CD4-positive, CD25-positive, alpha-beta regulatory T cell (primary cell): ENCODE data around the gene KLHL34. TPM values are rescaled to one million over a fixed set of nuclear protein-coding genes. Genes with fewer than 3 reads are reported as not detected.

Experiments
- ATAC-seq, 2 donors: fragments of 150-1000 bp; cut with Tn5 transposase; one replicate each; pipeline ENCODE4 v1.10.0; 2021; ENCODE audit warnings: low read depth in 2 of 2, moderate number of reproducible peaks in 2 of 2, moderate library complexity in 1 of 2
- DNase-seq, 3 donors: peaks; one replicate each; pipeline versions ENCODE4 v3.0.0 to v3.0.0-alpha.2; 2012 to 2022; ENCODE audit warnings: mixed read lengths in 1 of 3
- H3K27ac ChIP-seq: one replicate; pipeline ENCODE4 v1.7.0; 2013; ENCODE audit warnings: mild to moderate bottlenecking, low read length; ENCODE audit not compliant: insufficient read depth, poor library complexity, severe bottlenecking
- H3K27me3 ChIP-seq: one replicate; pipeline ENCODE4 v1.7.0; 2013; ENCODE audit warnings: low read length; ENCODE audit not compliant: control insufficient read depth, insufficient read depth
- H3K36me3 ChIP-seq: one replicate; pipeline ENCODE4 v1.7.0; 2013; ENCODE audit warnings: mild to moderate bottlenecking, low read length, moderate library complexity; ENCODE audit not compliant: control insufficient read depth, insufficient read depth
- H3K4me1 ChIP-seq: 2 replicates; pipeline ENCODE4 v1.7.0; 2013; ENCODE audit warnings: mild to moderate bottlenecking, low read length; ENCODE audit not compliant: insufficient read depth, control insufficient read depth, poor library complexity, severe bottlenecking
- H3K4me3 ChIP-seq: one replicate; pipeline ENCODE4 v1.7.0; 2013; ENCODE audit warnings: low read depth, mild to moderate bottlenecking, low read length, moderate library complexity
- H3K9me3 ChIP-seq, 2 experiments: 1 replicate in 1 of 2; 2 replicates in 1 of 2; pipeline ENCODE4 v1.7.0; 2013; ENCODE audit warnings: low read length in 2 of 2, mild to moderate bottlenecking in 1 of 2, moderate library complexity in 1 of 2; ENCODE audit not compliant: control insufficient read depth in 2 of 2
- H3K27ac Mint-ChIP-seq, 3 donors: one replicate each; pipeline ENCODE4 v1.8.0; 2020 to 2022; ENCODE audit warnings: mild to moderate bottlenecking in 3 of 3, mixed read lengths in 3 of 3, moderate library complexity in 2 of 3
- H3K27me3 Mint-ChIP-seq: one replicate; pipeline ENCODE4 v1.8.0; 2022; ENCODE audit warnings: mild to moderate bottlenecking, mixed read lengths
- H3K36me3 Mint-ChIP-seq: one replicate; pipeline ENCODE4 v1.8.0; 2020; ENCODE audit warnings: mixed read lengths
- H3K4me1 Mint-ChIP-seq, 4 donors: one replicate each; pipeline ENCODE4 v1.8.0; 2020 to 2022; ENCODE audit warnings: mixed read lengths in 4 of 4, mild to moderate bottlenecking in 1 of 4
- H3K4me3 Mint-ChIP-seq, 4 donors: one replicate each; pipeline ENCODE4 v1.8.0; 2020 to 2022; ENCODE audit warnings: mild to moderate bottlenecking in 4 of 4, mixed read lengths in 4 of 4, moderate library complexity in 3 of 4
- H3K9me3 Mint-ChIP-seq, 7 donors: one replicate each; pipeline ENCODE4 v1.8.0; 2020 to 2022; ENCODE audit warnings: mixed read lengths in 7 of 7, mild to moderate bottlenecking in 3 of 7, moderate library complexity in 2 of 7
- polyA plus RNA-seq, 4 donors: library from polyadenylated mRNA; unstranded; fragments of 300-500 nt; fragmentation: Illumina TruSeq; gene quantifications; one replicate each; pipeline ENCODE4 v1.2.3, GENCODE V29; 2021
- total RNA-seq: library from RNA; stranded (reverse); gene quantifications from one replicate; pipeline ENCODE4 v1.2.3, GENCODE V29; 2022

Gene KLHL34
- total and polyA plus RNA-seq, 5 donors from 2014 or later, result 0.89 to 4.3 (median 3.4) TPM

DNA sequence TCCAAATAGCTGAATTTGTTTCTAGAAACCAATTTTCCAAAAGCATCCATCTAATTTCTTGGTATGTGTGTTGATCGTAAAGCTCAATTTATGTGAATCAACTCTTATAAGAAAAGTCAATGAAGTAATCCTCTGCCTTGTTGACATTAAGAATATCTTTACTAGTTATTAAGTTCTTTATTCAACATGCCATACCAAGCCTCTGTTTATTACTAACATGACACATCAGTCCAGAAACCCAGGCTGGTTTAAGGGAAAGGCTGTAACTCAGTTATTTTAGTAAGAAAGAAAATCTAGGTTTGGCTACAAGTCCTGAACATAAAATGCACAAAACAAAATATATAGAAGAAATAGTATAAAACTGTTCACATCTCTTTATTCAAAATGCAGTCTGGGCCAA is 48.0 kb downstream of the KLHL34 start:
- Histone ChIP-seq H3K27ac (no peak overlapping the region), H3K27me3 (no peaks in the 10 kb centered on the region), H3K9me3 (no peaks in the 10 kb centered on the region), H3K36me3 (peaks cover 12% of the 10 kb centered on the region), H3K4me3 (no peak overlapping the region), H3K4me1 (no peaks in the 10 kb centered on the region)
- H3K9me3 Mint-ChIP-seq, result peaks cover 0 to 3% (median 0%) of the 10 kb centered on the region in 7 donors
- H3K36me3 Mint-ChIP-seq, result peaks cover 23% of the 10 kb centered on the region
- DNase-seq, result no peak
- ATAC-seq, result no peak
- no peak overlapping the region for H3K4me3 Mint-ChIP-seq
- no peak overlapping the region for H3K27ac Mint-ChIP-seq
- H3K27me3 Mint-ChIP-seq, result no peaks in the 10 kb centered on the region
- peaks cover 0 to 3% (median 0%) of the 10 kb centered on the region in 4 donors for H3K4me1 Mint-ChIP-seq

DNA sequence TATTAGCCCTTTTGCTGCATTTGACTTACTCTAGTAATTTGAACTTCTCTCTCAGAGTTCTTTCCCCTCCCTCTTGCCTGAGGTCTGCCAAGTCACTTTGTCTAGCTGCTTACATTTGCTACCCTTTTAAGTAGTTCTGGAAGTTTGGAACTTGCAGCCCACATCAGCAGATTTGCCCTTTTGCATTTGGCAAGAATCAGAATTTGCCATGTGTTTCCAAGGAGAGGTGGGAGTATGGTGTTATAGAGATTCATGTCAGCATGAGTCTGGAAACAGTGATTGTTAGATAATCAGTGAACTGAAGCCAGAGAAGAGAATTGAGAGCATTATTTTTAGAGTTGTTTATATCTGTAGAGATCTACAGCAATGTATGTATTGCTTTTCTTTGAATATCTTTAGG is 52.1 kb downstream of the KLHL34 start:
- Mint-ChIP-seq H3K36me3 (peaks cover 32% of the 10 kb centered on the region), H3K27ac (peak overlapping the region in 1 of 3 donors; percentile 42)

More for the DNA sequence above, 52.1 kb downstream of the KLHL34 start:
- Histone ChIP-seq H3K36me3 (peaks cover 17% of the 10 kb centered on the region), H3K27me3 (no peaks in the 10 kb centered on the region), H3K4me1 (no peaks in the 10 kb centered on the region), H3K4me3 (no peak overlapping the region), H3K9me3 (no peaks in the 10 kb centered on the region), H3K27ac (no peak overlapping the region)
- Mint-ChIP-seq H3K27me3 (no peaks in the 10 kb centered on the region), H3K9me3 (peaks cover 0 to 3% (median 0%) of the 10 kb centered on the region in 7 donors), H3K4me3 (no peak overlapping the region), H3K4me1 (no peaks in the 10 kb centered on the region)
- no peak for ATAC-seq
- no peak for DNase-seq

Other genes with a start within 250 kb of the KLHL34 start
- not detected for gene SMPX, start 99.8 kb upstream of the KLHL34 start, total RNA-seq
- gene SMPX, start 99.8 kb upstream of the KLHL34 start, polyA plus RNA-seq, result not detected
- gene MBTPS2, start 181.3 kb upstream of the KLHL34 start, total RNA-seq, result 4.6 TPM
- gene MBTPS2, start 181.3 kb upstream of the KLHL34 start, polyA plus RNA-seq, result 1 to 10 TPM; 4.8 to 6.0 (median 5.0) TPM
- 0.67 TPM for gene YY2, start 197.7 kb upstream of the KLHL34 start, total RNA-seq
- under 1 TPM; 0.49 to 0.81 (median 0.57) TPM for gene YY2, start 197.7 kb upstream of the KLHL34 start, polyA plus RNA-seq